ENCODE measurements around the gene MRO.
"Not testable (repeated sequence)": the region's sequence is repeated elsewhere in the genome, so short reads cannot be mapped to it uniquely, and the experiment has no call there.

Gene MRO

DNA sequence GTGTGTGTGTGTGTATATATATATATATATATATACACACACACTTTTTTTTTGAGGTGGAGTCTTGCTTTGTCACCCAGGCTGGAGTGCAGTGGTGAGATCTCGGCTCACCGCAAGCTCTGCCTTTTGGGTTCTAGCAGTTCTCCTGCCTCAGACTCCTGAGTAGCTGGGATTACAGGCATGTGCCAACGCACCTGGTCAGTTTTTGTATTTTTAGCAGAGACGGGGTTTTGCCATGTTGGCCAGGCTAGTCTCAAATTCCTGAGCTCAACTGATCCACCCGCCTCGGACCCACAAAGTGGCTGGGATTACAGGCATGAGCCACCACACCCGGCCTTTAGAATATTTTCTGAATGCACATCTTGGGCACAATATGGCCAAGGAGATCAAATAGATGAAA lies 13.7 kb upstream of the MRO start:
- DNase-seq (ENCODE audit: low spot score), result not testable (repeated sequence)

DNA sequence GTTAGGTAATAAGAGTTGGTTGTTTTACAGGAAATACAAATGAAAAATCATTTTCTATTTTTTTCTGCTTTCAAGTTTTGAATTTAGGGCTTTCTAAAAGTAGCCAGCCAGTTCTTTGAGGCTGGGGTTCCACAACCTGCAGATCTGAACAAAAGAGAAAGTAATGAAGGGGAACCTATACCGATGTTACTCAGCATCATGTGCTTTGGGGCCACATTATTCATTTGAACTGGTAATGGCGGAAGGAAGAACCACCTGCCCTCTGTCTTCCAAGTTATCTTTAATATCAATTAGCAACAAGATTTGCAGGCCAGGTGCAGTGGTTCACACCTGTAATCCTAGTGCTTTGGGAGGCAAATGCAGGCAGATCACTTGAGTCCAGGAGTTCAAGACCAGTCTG lies 12.9 kb upstream of the MRO start:
- DNase-seq (ENCODE audit: low spot score), result no peak

- no peak for DNase-seq (ENCODE audit: low spot score)
These were observed 10.7 kb upstream of the MRO start for GRCh38 chr18:50830544-50830943.

GRCh38 chr18:50829644-50830043 lies 9.8 kb upstream of the MRO start:
- DNase-seq (ENCODE audit: low spot score), result no peak

DNA sequence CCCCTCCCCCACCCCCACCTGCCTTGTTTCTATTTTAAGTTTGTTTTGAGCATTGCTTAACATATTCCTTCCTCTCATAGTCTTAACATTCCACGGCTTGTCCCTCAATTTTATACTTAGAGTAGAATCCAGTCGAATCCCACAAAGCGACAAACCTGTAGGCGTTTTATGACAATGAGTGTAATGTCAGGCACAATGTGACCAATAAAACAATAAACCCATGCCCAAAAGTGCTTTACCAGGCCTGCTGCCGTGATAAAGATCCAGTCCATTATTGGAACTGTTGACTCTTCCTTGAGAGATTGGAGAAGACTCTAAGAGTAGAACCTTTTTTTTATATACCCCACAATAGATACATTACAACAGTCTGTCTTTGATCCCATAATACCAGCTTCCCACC lies 6.2 kb upstream of the MRO start:
- DNase-seq (ENCODE audit: low spot score), result no peak

- no peak for DNase-seq (ENCODE audit: low spot score)
These were observed 5.8 kb upstream of the MRO start for GRCh38 chr18:50825621-50826020.

DNA sequence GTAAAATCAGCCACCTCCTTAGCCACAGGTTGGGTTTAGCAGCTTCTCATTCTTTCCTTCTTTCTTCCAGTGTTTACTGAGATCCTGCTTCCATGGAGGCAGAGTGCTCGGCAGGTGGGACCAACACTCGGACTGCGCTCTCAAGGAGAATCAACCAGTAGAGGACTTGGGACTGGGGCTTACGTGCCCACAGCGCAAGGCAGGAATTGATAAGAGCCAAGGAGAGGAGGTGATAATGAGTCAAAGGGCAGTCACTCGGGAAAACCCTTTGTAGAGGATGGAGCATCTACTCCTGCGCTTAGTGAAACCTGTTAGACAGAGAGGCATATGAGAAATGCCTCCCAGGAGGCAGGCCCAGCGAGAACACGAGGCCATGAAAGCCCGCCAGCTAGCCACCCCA lies 2.9 kb upstream of the MRO start:
- no peak for DNase-seq (ENCODE audit: low spot score)

DNA sequence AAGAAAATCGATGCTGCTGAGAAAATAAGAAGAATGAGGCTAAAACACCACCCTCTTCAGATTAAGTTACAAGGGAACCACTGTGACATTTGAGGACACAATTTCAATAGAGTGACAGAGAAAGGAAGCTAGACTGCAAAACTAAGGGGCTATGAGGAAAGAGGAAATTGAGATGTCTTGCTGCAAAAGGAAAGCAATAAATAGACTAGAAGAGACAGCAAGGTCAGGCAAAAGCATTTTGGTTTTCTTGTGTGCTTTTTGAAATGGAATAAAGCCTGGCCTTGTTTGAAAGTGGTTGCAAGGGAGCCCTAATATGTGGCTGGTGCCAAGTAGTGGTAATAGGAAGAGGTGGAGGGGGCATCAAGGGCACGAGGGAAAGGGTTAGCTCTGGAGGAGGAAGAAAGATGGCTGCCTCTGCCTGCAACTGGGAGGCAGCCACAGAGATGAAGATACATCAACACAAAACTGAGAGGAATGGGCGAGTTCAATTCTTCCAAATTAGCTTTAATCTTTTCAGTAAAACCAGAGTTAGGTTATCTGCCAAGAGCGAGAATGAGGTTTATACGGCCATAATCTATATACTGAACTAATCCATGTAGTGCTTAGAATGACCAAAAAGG lies 1.2 kb upstream of the MRO start:
- DNase-seq (ENCODE audit: low spot score), result peak; percentile 41

GRCh38 chr18:50819027-50819727 lies 639 bp downstream of the MRO start:
- DNase-seq (ENCODE audit: low spot score), result no peak

- DNase-seq (ENCODE audit: low spot score), result peak; percentile 76
These were observed 3.2 kb downstream of the MRO start for GRCh38 chr18:50816419-50817166.

- peak; percentile 57 for DNase-seq (ENCODE audit: low spot score)
These were observed 5.4 kb downstream of the MRO start for GRCh38 chr18:50814395-50814794.

DNA sequence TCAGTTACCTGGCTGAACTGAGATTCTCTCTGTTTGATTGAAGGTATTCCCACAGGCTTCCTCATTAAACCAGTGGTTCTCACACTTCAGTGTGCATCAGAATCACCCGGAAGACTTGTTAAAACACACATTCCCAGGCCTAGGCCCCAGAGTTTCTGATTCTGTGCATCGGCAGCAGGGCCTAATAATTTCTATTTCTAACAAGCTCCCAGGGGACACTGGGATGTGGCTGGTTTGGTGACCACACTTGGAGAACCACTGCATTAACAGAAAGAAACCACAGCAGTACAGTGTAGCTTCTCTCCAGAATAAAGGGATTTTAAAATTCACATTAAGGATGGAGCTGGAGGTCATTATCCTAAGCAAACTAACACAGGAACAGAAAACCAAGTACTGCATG lies 6.5 kb downstream of the MRO start:
- no peak for DNase-seq (ENCODE audit: low spot score)

GRCh38 chr18:50812834-50813233 lies 7.0 kb downstream of the MRO start:
- no peak for DNase-seq (ENCODE audit: low spot score)

- DNase-seq (ENCODE audit: low spot score), result no peak
These were observed 12.6 kb downstream of the MRO start for GRCh38 chr18:50807176-50807575.

- DNase-seq (ENCODE audit: low spot score), result peak; percentile 49
These were observed 13.6 kb downstream of the MRO start for GRCh38 chr18:50806208-50806616.

GRCh38 chr18:50805732-50806131 lies 14.1 kb downstream of the MRO start:
- no peak for DNase-seq (ENCODE audit: low spot score)

GRCh38 chr18:50803592-50803991 lies 16.2 kb downstream of the MRO start:
- DNase-seq (ENCODE audit: low spot score), result no peak

- DNase-seq (ENCODE audit: low spot score), result no peak
These were observed 17.7 kb downstream of the MRO start for GRCh38 chr18:50802141-50802540.

DNA sequence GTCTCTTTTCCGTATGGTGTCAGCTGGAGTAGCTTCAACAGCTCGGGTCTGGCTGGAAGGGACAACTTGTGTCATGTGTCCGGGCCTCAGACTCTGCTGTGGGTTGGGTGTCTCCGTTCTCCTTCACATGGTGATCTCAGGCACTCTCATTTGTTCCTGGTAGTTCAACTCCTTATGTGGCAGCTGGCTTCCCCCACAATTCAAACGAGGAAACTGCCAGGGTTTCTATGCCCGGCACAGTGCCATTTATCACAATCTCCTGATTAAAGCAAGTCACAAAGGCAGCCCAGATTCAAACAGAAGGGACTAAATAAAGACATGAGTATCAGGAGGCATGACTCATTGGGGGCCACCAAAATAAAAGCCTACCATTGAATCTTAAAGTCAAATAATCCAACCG lies 22.7 kb downstream of the MRO start:
- no peak for DNase-seq (ENCODE audit: low spot score)

- no peak for DNase-seq (ENCODE audit: low spot score)
These were observed 23.3 kb downstream of the MRO start for GRCh38 chr18:50796495-50796894.

DNA sequence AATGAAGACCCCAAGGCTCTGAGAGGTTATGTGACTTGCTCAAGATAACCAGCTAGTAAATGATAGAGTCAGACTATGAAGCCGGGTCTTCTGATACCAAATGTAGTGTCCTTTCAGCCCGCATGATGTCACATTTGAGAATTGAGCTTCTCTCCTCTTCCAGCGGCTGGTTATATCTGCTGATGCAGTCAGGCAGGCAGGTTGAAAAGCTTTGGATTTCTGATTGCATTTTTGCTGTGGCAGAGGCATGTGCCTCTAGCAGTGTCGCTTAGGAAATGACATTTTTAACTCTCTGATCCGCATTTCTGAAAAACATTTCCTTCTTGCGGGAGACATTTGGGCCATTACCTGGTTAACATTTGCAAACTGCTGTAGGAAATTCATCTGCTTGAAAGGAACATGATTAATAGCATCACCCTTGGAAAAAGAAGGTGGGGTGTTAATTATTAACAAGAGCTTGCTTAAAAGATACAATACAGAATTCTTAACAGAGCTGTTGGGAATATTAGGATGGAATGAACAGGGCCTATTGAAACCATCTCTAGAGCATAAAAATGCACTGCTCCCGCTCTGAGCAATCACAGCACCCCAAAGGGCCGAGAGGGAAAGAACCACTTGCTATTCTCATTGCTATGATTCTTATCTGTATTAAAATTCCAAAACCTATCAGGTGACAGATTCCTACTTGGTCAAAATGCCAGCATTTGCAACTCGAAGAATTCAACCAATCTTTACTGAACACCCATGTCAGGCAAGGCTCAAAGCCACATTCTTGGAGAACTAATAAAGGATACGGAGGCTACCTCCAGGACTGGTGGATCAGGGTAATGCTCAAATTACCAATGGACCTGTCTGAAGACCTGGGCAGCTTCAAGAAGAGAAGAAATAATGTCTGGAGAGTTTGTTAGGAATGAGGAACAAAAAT lies 25.9 kb downstream of the MRO start:
- DNase-seq (ENCODE audit: low spot score), result no peak

- no peak for DNase-seq (ENCODE audit: low spot score)
These were observed 26.9 kb downstream of the MRO start for GRCh38 chr18:50792885-50793284.

Measured in germinal center (tissue), 1 donor.